ENCODE data around the gene DCPS. TPM values are rescaled to one million over a fixed set of nuclear protein-coding genes. Genes with fewer than 3 reads are reported as not detected.

Gene DCPS
- total and polyA plus RNA-seq, 2 of the 4 experiments (the other 2 are of a cell fraction), result 19.7 to 34.8 TPM

GRCh38 chr11:126354631-126355323 is 50.9 kb downstream of the DCPS start (continued):
- TF ChIP-seq ELK1 (IDR thresholded peaks at IDR 0.05; ENCODE audit: borderline replicate concordance, low read depth, low read length) (no peak), FOS (IDR thresholded peaks at IDR 0.05; ENCODE audit: low read depth, low read length) (no peak), MAFK (IDR thresholded peaks at IDR 0.05; ENCODE audit: low read depth, low read length) (no peak), USF2 (IDR thresholded peaks at IDR 0.05; ENCODE audit: low read depth, low read length) (no peak), CHD1 (IDR thresholded peaks at IDR 0.05; ENCODE audit: low read depth, low read length) (no peak)

Data from IMR-90 (cell line).